HG03159 (cell line): ENCODE data around the gene MSMB.
"Not testable (repeated sequence)": the region's sequence is repeated elsewhere in the genome, so short reads cannot be mapped to it uniquely, and the experiment has no call there.

ENCODE experiments used
- ATAC-seq: cut with Tn5 transposase; IDR thresholded peaks from one replicate; pipeline ENCODE4 v1.9.1; 2021; ENCODE audit warnings: mild to moderate bottlenecking, moderate library complexity; ENCODE audit not compliant: unreplicated experiment

Gene MSMB

GRCh38 chr10:46070749-46071148 lies 24.7 kb upstream of the MSMB start:
- ATAC-seq, result no peak

DNA sequence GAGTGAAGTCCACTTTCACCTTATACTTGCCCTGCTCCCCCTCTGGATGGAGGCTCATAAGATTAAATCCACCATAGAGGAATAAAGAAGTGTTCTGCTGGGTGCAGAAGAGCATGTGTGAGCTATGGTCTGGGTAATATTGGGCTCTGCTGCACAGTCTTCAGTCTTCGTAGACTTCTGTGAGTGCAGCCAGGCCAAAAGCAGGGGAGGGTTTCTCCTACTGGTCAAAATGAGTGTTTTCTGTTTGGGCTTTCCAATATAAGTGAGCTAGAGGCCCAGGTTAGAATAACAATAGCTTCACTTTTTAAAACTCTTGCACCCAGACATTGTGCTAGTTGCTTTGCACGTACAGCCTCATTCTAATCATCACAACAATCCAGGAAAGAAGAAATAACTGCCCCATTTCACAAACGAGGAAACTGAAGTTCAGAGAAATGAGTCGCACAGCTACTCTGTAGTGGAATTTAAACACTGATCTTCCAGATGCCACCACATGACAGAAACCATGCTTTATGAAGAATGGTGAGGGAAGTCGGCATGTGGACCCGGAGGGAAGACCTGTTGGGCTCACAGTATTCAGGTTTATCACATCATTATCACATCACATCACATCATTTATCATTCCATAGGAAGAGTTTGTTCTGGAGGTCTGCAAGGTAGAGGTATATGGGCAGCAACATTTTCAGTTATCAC lies 23.8 kb upstream of the MSMB start:
- ATAC-seq, result no peak

GRCh38 chr10:46068905-46069304 lies 22.8 kb upstream of the MSMB start:
- ATAC-seq, result no peak

DNA sequence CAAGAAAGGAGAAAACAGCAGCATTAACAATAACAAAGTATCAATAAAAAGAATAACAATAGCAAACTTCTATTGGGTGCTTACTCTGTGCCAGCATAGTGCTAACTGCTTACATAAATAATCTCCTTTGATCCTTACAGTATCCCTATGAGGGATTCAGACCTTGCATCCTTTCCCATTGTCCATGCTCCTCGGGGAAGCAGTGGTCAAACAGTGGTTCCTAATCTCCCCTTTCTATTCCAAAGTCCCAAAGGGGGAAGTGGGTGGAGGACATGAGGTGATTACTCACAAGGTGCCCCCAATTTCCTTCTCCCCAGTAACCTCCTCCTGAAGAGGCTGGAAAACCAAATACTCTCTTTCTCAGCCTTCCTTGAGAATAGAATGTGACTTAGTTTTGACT lies 22.0 kb upstream of the MSMB start:
- no peak for ATAC-seq

GRCh38 chr10:46064269-46064817 lies 18.3 kb upstream of the MSMB start:
- ATAC-seq, result no peak

DNA sequence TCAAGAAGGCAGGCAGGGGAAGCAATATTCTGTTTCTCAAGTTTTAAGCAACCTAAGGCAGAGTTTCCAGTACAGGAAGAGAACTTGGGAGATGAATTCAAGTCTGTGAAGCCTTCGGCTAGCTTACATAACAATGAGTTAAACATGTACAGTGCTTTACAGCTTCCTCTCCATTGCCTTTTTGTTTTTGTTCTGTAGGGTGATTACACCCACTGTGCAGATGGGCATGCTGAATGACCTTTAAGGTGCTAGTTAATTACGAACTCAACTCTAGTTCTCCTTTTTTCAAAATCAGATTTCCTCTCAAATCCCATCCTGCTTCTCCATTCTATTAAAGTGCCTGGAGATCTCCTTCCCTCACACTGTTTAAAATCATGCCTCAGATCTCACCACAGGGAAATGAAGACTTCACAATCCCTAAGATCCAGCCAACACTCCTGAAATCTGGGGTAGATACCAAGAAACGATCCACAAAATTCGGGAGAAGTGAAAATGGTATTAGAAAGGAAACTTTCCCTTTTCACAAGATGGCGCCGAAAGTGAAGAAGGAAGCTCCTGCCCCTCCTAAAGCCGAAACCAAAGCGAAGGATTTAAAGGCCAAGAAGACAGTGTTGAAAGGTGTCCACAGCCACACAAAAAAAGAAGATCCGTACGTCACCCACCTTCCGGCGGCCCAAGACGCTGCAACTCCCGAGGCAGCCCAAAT lies 16.8 kb upstream of the MSMB start:
- no peak for ATAC-seq

DNA sequence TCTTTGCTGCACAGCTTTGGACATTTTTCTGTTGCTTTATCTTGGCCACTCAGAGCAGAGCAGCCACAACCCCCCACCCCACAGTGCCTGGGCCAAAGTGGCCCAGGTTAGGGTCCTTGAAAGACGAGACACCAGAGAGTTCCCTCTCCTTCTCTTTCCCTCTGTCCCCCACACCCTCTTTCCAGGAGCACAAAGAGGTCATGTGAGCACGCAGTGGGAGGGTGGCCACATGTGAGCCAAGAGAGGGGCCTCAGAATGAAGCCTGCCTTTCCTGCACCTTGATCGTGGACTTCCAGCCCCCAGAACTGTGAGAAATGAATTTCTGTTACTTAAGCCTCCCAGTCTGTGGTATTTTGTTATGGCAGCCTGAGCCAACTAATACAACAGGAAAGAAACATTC lies 14.6 kb upstream of the MSMB start:
- no peak for ATAC-seq

DNA sequence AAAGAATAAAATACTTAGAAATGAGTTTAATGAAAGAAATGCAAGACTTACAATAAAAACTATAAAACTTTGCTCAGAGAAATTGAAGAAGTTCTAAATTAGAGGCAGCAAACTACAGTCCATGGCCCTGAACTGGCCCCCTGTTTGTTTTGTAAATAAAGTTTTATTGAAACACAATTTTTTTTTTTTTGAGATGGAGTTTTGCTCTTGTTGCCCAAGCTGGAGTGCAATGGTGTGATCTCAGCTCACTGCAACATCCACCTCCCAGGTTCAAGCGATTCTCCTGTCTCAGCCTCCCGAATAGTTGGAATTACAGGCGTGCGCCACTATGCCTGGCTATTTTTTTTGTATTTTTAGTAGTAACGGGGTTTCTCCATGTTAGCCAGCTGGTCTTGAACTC lies 11.9 kb upstream of the MSMB start:
- not testable (repeated sequence) for ATAC-seq

- no peak for ATAC-seq
These were observed 11.0 kb upstream of the MSMB start for GRCh38 chr10:46057038-46057437.

DNA sequence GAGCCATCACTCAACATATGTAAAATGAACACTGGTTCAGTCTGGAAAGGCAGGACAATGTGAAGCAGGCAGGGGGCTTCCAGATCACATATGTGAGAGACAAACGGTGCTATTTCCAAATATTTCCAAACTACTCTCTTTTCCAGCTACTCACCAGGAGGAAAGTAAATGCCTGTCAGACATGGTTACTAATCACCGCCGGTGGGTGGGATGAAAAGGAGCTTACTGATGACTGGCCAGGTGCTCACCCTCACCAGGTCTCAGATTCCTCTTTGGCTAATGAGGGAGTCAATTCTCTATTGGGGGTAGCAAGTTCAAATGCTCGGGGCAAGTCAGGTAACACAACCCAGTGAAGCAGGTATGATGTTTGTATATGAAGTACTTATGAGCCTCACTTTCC lies 9.7 kb upstream of the MSMB start:
- ATAC-seq, result no peak

DNA sequence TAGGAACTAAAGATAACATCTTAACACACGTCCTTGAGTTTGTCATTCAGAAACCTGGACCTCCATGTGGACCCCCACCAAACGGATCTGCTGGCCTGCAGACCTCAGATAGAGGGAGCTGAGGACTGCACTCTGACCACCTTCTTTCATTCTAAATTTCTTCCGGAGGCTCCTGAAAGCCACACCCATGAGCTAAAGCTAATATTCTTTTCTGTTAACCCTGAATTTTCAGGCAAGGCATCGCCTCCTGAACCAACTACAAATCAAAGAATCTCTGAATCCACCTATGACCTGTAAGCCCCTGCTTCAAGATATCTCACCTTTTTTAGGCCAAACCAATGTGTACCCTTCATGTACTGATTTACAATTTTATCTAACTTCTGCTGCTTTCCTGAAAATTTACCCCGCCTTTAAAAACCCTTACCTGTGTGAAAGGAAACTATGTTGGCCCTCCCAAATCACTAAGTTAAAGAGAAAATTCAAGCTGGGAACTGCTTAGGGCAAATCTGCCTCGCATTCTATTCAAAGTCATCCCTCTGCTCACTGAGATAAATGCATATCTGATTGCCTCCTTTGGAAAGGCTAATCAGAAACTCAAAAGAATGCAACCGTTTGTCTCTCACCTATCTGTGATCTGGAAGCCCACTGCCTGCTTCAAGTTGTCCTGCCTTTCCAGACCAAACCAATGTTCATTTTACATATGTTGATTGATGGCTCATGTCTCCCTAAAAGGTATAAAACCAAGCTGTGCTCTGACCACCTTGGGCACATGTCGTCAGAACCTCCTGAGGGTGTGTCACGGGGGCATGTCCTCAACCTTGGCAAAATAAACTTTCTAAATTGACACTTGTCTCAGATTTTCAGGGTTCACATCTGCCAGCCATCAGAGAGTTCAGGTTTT lies 7.7 kb upstream of the MSMB start:
- ATAC-seq, result no peak

DNA sequence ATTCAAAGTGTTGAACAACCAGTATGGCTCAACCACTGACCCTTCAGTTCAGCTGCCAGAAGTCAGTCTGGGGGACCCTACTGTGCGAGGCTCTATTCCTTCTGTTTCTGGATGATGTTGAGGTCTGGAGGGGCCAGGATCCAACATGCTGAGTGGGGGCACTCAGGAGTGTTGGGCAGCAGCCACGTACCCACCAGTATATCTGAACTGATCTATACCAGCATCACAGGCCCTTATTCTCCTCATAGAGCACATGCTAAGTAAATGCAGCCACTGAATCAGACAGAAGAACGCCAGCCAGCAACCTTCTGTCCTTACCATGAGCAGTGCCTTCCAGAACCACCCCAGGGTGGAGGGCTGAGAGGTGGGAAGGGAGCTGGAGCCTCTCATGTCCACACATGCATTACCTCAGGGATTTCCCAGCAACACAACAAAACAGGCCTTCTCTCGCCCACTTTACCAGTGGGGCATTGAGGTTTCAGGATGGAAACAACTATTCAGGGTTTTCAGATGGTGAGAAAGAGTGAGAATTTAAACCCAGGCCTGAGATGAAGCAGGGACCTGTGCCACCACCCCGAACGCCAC lies 6.8 kb upstream of the MSMB start:
- ATAC-seq, result no peak

GRCh38 chr10:46052057-46052790 lies 6.2 kb upstream of the MSMB start:
- no peak for ATAC-seq

DNA sequence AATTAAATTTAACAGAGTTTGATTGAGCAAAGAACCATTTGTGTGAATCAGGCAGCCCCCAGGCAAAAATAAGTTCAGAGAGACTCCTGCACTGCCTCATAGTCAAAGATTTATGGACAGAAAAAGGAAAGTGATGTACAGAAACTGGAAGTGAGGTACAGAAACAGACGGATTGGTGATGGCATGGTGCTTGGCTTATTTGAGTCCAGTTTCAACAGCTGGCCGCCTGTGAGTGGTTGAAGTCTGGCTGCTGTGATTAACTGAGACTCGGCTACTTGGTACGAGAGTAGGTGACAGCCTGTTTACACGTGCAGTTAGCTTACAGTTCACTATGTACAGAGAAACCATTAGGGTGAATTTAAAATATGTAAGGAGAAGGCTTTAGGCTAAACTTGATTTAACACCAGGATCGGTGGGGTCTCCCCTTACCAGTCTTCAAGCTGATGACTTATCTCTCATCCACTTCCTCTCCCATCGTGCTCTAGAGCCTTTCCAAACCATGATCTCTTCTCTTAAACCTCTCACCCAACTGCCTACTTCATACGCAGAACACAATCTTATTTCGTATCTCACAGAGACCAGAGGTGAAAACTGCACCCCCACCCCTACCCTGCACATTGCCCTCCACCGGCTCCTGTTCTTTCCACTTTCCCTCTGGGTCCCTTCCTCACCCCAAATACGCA lies 5.0 kb upstream of the MSMB start:
- no peak for ATAC-seq

- not testable (repeated sequence) for ATAC-seq
These were observed 3.4 kb upstream of the MSMB start for GRCh38 chr10:46049497-46049831.

- no peak for ATAC-seq
These were observed 2.1 kb upstream of the MSMB start for GRCh38 chr10:46048152-46048551.

DNA sequence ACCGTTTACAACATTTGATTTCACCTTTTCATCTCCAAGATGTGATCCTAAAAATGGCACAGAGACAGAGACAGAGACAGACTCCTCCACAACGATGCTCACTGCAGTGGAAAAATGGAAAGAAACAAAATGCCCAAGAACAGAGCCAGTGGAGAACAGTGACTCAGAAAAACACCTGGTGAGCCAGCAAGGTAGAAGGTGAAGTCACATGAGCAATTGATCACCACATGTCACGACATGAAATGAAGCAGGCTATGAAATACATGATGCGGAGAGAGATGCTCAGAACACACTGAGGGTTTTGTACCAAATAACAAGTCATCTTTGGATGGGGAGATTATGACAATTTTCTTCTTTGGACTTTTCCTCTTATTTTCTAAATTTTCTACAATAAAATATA lies 3.5 kb downstream of the MSMB start:
- no peak for ATAC-seq

DNA sequence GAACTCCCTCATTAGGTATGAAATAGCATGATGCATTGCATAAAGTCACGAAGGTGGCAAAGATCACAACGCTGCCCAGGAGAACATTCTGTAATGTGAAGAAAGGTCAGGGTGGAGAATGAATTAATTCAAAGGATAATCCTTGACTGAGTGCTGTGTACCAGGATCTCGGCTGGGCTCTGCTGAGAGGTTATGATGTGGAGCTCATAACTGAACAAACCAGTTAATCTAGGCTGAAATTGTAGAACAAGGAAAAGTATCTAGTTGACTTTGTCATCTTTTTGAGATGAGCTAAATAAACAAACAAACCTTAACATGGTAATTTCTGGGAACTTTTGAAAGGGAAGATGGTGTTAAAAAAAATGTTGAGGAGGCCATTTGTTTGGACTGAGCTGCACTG lies 6.1 kb downstream of the MSMB start:
- ATAC-seq, result no peak

DNA sequence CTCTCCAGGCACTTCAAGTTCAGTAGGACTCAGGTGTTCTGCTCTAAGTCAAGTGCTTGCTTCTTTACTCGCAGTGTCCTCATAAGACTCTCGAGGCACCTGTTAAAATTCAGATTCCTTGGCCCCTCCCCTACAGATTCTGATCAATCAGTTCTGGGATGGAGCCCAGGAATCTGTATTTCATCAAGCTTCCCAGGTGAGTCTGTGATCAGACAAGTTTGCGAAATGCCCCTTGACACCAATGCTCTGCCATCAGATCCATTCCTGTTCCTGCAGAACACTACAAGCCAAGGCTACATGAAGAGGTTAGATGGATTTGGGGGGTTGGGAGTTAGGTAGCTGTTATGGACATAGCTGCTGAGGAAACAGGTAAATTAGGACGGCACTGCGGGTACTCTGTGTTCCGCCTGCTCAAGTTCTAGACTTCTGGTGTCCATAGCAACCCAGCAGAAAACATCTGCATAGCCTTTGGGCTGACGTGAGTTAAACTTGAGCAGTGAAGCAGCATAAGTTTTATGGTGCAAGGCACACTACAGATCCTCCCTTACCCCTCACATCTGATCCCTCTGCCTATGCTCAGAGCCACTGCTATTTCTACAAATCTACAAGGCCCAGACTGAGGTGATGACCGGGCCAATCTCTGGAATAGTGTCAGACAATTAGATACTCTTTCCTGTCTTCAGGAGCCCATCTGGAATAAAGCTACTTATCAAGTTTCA lies 8.8 kb downstream of the MSMB start:
- ATAC-seq, result no peak
